CD4-positive, alpha-beta T cell treated with Interleukin-6 for 4 hours (primary cell): ENCODE data around the gene ANKRD40CL.

Experiments
- DNase-seq: peaks from one replicate; pipeline ENCODE4 v3.0.0-alpha.2; 2020; ENCODE audit warnings: mixed read lengths

Gene ANKRD40CL

GRCh38 chr17:50785946-50786570 lies 18.7 kb upstream of the ANKRD40CL start:
- no peak for DNase-seq

GRCh38 chr17:50785126-50785525 lies 17.8 kb upstream of the ANKRD40CL start:
- no peak for DNase-seq

- no peak for DNase-seq
Observed at GRCh38 chr17:50783905-50784304, 16.6 kb upstream of the ANKRD40CL start.

GRCh38 chr17:50783193-50783660 lies 15.9 kb upstream of the ANKRD40CL start:
- peak; percentile 82 for DNase-seq

- no peak for DNase-seq
Observed at GRCh38 chr17:50781167-50781566, 13.8 kb upstream of the ANKRD40CL start.

- DNase-seq = peak; percentile 56
Observed at GRCh38 chr17:50779747-50780353, 12.5 kb upstream of the ANKRD40CL start.

- DNase-seq = no peak
Observed at GRCh38 chr17:50778988-50779387, 11.7 kb upstream of the ANKRD40CL start.

GRCh38 chr17:50778471-50778870 lies 11.2 kb upstream of the ANKRD40CL start:
- no peak for DNase-seq

GRCh38 chr17:50775926-50776325 lies 8.6 kb upstream of the ANKRD40CL start:
- no peak for DNase-seq

GRCh38 chr17:50774225-50774803 lies 7.0 kb upstream of the ANKRD40CL start:
- no peak for DNase-seq

- no peak for DNase-seq
Observed at GRCh38 chr17:50771991-50772785, 4.9 kb upstream of the ANKRD40CL start.

- DNase-seq = no peak
Observed at GRCh38 chr17:50770346-50770745, 3.0 kb upstream of the ANKRD40CL start.

GRCh38 chr17:50769884-50770283 lies 2.6 kb upstream of the ANKRD40CL start:
- no peak for DNase-seq

GRCh38 chr17:50768346-50768761 lies 1.0 kb upstream of the ANKRD40CL start:
- DNase-seq = no peak

- no peak for DNase-seq
Observed at GRCh38 chr17:50767030-50767429, 288 bp downstream of the ANKRD40CL start.

GRCh38 chr17:50766222-50767023 lies 895 bp downstream of the ANKRD40CL start:
- no peak for DNase-seq

- DNase-seq = no peak
Observed at GRCh38 chr17:50765454-50766221, 1.7 kb downstream of the ANKRD40CL start.

- DNase-seq = no peak
Observed at GRCh38 chr17:50764734-50765149, 2.6 kb downstream of the ANKRD40CL start.

- DNase-seq = no peak
Observed at GRCh38 chr17:50763716-50764475, 3.4 kb downstream of the ANKRD40CL start.

GRCh38 chr17:50762177-50762576 lies 5.1 kb downstream of the ANKRD40CL start:
- DNase-seq = no peak

GRCh38 chr17:50758989-50759544 lies 8.3 kb downstream of the ANKRD40CL start:
- no peak for DNase-seq
